DMS 273 (cell line): ENCODE results near the gene CHST8.
A peak's percentile ranks its signal among the peaks of the same experiment; 100 is the strongest.

ENCODE experiments used
- DNase-seq: peaks from one replicate; lab custom pipeline; 2025; ENCODE audit not compliant: unreplicated experiment; lab: John Stamatoyannopoulos, UW

CHST8 gene

GRCh38 chr19:33621811-33622504 is at the start of gene CHST8:
Gene CHST8 (plus strand): TSS chr19:33621953. CDS start chr19:33689262, 67,309 bp downstream.
- DNase-seq, result peak; percentile 78

GRCh38 chr19:33572929-33573328 is 48.8 kb upstream of the CHST8 start:
- DNase-seq, result no peak

- no peak for DNase-seq
These were observed 46.9 kb upstream of the CHST8 start for GRCh38 chr19:33574824-33575223.

GRCh38 chr19:33578697-33579096 is 43.1 kb upstream of the CHST8 start:
- no peak for DNase-seq

GRCh38 chr19:33580026-33580644 is 41.6 kb upstream of the CHST8 start:
- no peak for DNase-seq

- DNase-seq, result no peak
These were observed 41.1 kb upstream of the CHST8 start for GRCh38 chr19:33580645-33581037.

- DNase-seq, result no peak
These were observed 38.8 kb upstream of the CHST8 start for GRCh38 chr19:33582914-33583313.

- DNase-seq, result no peak
These were observed 34.6 kb upstream of the CHST8 start for GRCh38 chr19:33587150-33587549.

- no peak for DNase-seq
These were observed 31.5 kb upstream of the CHST8 start for GRCh38 chr19:33590224-33590623.

- DNase-seq, result no peak
These were observed 26.0 kb upstream of the CHST8 start for GRCh38 chr19:33595783-33596182.

GRCh38 chr19:33601583-33601982 is 20.2 kb upstream of the CHST8 start:
- DNase-seq, result no peak

GRCh38 chr19:33602576-33603204 is 19.1 kb upstream of the CHST8 start:
- no peak for DNase-seq

- DNase-seq, result no peak
These were observed 18.4 kb upstream of the CHST8 start for GRCh38 chr19:33603377-33603776.

GRCh38 chr19:33604651-33605050 is 17.1 kb upstream of the CHST8 start:
- peak; percentile 84 for DNase-seq

- peak; percentile 33 for DNase-seq
These were observed 15.9 kb upstream of the CHST8 start for GRCh38 chr19:33605803-33606295.

- peak; percentile 68 for DNase-seq
These were observed 15.2 kb upstream of the CHST8 start for GRCh38 chr19:33606556-33606955.

- DNase-seq, result no peak
These were observed 12.4 kb upstream of the CHST8 start for GRCh38 chr19:33609353-33609752.

- no peak for DNase-seq
These were observed 11.2 kb upstream of the CHST8 start for GRCh38 chr19:33610588-33610987.

GRCh38 chr19:33612928-33613619 is 8.7 kb upstream of the CHST8 start:
- DNase-seq, result no peak

GRCh38 chr19:33613620-33614000 is 8.1 kb upstream of the CHST8 start:
- DNase-seq, result no peak

- DNase-seq, result no peak
These were observed 5.4 kb upstream of the CHST8 start for GRCh38 chr19:33616346-33616745.

- no peak for DNase-seq
These were observed 4.9 kb upstream of the CHST8 start for GRCh38 chr19:33616857-33617256.
